CD4-positive, alpha-beta T cell treated with Interleukin-21 for 1 hour (primary cell): Measurements from ENCODE around the gene RANBP17.
"Not testable (repeated sequence)": the region's sequence is repeated elsewhere in the genome, so short reads cannot be mapped to it uniquely, and the experiment has no call there.

Source experiments
- DNase-seq: peaks from one replicate; pipeline ENCODE4 v3.0.0-alpha.2; 2020

RANBP17 gene

DNA sequence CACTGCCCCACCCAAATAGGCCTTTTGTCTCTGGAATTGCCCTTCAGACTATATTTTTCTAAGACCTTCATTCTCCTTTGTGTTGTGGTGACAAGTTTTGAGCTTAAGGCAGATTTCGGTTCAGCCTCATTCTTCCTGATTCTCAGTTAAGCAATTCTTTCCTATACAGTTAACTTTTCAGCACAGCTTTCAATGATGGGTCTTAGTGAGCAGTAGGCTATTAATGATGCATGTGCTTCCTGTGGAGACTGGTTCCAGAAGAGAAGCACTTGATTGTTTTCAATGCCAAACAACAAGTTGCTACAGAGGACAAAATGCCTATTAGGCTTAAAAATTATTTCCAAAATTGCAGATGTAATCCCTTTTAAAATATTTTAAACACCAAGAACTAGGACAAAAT lies 399.5 kb downstream of the RANBP17 start:
- no peak for DNase-seq

DNA sequence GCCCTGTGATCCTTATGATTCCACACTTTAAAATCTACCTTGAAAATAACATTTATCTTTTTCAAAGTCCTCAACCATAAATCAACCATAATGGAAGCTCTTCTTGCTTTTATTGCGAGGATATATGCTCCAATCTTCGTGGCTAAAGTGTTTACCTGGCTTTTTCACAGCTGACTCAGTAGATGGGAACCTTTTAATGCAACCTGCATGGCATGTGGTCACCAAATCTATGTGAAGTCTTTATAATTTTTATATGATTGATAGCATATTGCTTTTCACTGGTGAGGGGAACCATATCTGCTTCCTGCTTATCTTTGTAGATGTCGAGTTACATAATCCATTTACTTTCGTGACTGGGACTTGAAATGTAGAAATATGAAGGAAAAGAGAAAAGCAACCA lies 400.1 kb downstream of the RANBP17 start:
- no peak for DNase-seq

DNA sequence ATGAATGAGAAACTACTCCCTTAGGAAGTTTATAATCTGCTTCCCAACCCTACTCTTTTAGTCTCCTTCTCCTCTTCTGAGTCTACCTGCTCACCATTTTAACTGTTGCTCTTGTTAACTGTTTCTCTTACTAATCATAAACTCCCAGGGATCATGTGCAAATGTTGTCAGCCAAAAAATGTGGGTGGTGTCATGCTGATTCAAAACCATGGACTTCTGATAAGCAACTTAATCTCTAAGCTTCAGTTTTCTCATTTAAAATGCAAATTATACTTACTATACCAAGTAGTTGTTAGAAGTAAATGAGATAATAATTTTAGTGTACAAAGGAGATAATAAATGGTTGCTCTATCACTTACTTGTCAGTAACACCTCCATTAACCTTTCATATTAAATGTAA lies 401.4 kb downstream of the RANBP17 start:
- no peak for DNase-seq

DNA sequence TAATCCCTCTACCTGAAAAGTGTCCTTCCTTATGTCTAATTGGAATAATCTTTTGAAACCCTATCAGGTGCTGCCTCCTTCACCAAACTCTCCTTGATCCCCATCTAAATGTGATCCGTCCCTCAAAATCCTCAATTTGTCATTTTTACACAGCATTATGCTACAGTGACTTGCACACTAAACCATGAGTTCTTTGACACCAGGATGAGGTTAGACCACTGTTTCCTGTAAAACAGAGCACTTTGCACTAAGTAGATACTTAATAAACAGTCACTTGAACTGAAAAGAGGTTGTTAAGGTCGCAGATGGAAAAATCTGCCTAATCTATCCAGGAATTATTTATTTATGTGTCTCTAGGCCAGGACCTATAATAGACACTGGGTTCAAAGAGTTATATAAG lies 403.0 kb downstream of the RANBP17 start:
- DNase-seq: peak; percentile 12

DNA sequence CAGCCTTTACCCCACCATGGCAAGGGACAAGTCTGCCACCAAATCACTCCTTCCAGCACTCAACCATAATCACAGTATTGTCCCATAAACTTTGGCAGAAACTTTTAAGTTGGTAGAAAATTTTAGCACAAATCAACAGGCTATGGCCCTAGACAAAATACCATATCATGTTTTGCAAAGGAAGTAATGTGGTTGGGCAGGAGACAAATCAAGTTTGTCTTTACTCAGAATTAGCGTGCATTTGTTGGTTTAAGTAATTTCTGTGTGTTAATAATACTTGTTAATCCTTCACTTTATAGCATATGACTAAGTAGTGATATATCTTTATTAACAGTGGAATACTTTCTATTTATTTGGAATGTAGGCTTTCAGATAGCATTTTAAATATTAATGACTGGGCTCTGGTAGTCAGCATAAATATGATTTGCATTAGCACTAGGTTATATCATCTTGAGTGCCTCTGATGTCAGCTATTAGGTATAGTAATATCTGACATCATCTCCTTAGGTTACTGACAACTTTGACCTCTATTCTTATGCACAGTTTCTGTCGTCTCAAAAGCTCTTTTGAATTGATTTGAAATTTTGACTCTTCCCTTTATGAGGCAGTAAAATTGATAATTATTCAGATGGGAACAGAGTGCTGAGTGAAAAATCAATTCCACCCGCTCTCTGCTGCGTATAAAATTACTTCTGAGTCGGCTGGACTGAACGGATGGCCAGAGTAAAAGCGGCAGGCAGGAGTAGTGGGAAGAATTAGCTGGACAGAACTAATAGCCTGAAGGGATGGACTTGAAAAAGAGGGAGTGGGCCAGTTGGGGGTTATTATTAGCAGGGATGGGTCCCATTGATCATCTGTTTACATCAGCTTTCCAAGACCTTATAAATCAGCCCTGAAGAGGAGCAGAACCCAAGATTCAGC lies 407.1 kb downstream of the RANBP17 start:
- no peak for DNase-seq

DNA sequence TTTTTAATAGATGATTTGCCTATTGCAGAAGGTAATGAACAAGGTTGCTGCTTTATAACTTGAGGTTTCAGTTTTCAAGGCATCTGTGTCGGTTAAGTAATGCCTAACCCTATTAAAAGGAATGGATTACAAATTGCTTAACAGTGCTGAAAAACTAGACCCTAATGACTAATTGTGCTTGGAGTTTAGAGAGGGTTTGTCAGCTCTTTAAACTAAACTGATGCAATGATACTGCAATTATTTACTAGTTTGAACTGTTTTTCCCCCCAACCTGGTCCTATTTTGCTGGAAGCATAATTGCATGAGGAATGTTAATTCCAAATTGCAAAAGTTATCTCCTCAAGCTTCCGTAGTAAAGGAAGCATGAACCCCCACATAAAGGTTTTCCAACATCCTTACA lies 407.9 kb downstream of the RANBP17 start:
- no peak for DNase-seq

DNA sequence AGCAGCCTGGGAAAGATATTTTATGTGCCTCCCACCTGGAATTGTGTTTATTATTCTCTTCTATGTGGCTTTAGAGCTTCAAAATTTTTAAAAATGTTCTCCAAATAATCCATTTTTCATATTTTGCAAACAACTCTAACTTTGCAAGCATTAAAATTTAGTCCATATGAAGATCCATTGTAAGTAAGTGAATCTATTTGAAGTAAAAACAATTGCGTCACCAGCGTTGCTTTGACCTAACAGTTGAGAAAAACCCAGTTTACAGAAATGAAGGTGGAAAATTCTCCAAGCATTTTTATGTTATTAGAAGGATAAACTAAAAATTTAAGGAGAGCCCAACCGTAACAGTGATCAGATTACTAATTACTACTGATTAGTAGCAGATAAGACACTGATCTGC lies 408.3 kb downstream of the RANBP17 start:
- no peak for DNase-seq

DNA sequence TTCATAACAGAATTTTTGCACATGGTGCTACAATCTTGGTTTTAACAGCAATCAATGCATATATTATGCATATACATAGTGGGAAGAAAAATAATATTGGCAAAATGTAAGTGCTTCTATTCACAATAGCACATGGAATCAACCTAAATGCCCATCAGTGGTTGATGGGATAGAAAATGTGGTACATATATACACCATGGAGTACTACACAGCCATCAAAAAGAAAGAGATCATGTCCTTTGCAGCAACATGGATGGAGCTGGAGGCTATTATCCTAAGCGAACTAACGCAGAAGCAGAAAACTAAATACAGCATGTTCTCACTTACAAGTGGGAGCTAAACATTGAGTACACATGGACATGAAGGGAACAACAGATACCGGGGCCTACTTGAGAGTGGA lies 410.0 kb downstream of the RANBP17 start:
- DNase-seq: no peak

DNA sequence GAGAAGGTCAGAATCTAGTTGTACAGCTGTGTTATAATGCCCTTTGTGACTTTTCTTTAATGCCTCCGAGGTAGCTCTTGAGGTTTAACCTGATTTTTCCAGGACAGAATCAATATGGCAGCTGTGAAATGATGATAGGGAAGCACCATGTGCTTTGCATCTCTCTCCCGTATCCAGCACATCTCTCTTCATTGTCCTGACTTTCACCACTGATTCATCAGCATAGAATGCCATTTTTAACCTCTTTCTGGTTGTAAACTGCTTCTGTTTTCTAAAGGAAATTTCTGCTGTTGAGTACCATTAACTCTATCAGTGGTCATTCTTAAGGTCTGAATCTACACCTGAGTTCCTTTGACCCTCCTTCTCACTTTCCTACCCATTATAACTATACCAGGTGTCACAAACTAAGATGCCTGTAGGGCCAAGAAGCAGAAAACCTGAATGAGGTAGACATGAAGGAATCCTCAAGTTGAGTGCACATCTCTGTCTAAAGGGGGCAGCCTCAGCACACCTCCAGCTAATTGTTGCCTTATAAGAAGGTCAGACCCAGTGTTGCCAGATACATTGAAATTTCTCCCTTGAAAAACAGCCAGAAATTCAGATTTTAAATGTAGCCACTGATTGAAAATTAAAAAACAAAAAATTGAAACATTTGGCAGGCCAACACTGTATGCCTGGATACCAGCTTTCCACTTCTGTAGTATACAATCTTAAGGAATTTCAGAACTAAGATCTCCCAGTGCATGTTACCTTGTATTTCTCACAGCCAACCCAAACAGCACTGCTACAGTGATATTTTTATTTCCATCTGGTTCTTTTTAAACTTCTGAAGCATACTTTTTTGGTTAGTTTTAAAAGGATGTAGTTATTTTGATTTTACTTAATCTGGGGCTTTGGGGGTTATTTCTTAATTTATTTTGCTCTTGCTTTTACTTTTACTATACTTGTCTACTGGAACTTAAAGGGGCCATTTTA lies 411.5 kb downstream of the RANBP17 start:
- DNase-seq: peak; percentile 6

DNA sequence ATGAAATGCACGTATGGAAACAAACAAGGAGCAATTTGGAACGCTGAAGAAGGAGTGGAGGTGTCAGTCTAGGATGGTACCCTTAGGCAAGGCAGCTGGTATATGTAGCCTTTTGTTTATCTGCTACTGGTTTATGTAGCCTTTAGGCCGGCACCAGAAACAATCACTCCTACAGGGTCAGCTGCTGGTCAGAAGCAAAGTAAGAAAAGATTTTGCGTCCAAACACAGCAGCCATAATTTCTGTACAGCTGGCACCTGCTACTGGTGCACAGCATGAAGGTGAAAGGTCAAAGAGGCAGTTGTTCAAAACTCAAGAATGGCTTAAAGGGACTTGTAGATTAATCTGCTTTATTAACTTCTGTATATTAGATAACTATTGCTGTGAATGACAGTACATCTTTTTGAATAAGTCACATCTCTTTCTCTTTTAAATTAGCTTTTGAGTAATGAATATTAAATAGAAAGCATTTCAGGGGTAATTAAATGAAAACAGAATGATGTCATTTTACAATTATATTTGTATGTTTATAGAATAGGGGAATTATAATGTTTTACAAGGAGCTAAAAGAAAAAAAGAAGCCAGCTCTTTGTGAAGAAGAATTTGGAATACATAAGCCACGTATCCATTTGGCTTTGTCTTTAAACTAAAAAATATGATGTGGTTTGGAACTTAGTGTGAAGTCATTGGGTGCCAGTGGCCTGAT lies 414.2 kb downstream of the RANBP17 start:
- no peak for DNase-seq

DNA sequence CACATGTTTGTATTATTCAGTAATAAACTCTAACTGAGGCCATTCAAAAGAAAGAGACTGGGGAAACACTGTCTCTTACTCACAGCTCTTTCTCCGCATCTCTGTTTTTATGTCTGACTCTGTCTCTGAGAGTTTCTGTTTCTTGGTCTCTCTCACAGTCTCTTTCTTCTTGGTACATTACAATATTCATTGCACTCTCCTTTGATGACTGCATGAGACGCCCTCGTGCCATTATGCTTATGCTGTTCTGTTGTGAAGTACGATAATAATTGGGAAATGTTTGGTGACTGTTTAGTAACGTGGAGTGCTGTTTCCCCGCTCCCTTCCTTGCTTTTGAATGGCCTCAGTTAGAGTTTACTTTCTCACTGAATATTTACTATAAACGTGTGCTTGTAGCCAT lies 421.9 kb downstream of the RANBP17 start:
- DNase-seq: no peak

DNA sequence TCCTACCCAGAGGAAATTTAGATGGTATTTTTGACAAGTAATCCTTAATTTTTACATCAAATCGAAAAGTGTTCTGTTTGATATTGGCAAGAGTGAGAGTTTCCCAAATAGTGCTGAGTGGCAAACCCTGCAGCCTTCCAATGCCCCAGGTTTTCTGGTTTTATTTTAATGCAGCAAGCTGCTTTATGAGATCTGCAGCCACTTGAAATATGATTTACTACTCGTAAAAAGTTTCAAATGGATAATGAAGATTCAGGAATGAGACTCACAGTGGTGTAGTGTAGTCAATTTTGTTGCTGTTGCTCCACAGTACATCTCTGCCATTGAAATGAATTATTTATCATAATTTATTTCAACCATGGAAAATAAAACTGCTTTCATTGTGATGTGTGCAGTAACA lies 423.6 kb downstream of the RANBP17 start:
- no peak for DNase-seq

DNA sequence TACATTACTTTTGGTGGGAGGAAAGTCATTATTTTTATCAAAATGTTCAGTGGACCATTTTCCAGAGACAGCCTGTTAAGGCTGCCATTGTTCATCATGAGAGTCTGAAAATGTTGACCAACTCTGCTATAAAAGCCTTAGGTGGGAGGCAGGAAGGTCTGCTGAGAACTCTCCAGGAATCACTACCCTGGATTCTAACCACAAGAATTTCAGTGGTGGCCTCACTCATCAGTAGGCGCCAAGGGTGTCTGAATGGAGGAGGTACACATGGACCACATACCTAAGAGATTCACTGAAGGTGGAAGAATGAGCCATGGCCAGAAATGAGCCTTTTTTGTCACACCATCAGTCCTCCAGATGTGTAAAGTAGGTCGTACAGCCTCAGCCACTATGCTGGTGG lies 426.2 kb downstream of the RANBP17 start:
- no peak for DNase-seq

DNA sequence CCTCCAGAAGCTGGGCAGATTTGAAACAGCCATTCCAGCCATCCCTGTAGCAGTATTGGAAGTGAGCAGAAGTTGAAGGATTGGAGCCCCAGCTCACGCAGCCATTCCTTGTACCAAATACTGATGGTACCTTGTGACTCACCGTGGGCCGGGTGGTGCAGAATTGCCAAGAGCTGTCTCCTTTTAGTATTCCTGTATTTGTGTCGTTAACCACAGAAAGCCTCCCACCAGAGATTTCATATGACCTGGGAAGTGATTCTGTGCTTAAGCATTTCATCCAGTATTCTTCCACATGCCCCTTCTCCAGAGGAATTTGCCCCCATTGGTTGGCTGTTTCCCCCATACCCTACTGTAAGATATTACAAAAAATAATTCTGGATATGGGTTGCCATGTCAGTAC lies 429.6 kb downstream of the RANBP17 start:
- no peak for DNase-seq

DNA sequence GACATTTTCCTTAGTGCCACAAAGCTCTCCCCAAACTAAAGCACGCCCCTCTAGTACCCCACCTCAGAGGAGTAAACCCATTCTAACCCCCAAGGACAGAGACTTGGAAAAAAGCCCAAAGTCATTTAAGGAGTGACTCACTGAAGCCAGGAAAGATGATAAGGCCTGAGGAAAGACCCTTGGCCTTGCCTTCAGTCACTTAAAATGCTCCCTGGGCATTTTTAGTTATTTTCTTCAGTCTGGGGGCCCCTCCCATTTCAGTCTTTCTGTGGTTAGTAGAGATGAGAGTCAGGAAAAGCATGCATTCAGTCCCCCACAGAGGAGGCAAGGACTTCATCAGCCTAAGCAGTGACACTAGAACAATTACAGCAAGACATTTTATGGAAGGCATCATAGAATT lies 433.5 kb downstream of the RANBP17 start:
- DNase-seq: no peak

DNA sequence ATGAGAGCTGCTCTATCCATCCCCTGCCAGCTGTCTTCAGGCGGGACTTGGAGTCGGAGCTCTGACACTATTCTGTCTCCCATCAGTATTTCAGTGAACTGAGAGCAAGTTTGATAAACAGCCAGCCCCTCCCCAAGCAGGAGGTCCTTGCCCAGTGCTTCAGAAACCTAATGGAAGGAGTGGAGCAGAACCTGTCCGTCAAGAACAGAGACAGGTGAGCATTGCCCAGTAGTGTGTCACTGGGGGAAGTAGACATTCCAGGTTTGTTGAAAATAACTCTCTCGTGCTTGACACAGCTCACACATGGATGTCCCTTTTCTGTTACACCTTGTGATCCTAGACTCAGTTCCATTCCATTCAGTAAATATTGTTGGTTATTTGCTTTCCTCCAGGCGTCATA lies 434.0 kb downstream of the RANBP17 start:
- DNase-seq: no peak

DNA sequence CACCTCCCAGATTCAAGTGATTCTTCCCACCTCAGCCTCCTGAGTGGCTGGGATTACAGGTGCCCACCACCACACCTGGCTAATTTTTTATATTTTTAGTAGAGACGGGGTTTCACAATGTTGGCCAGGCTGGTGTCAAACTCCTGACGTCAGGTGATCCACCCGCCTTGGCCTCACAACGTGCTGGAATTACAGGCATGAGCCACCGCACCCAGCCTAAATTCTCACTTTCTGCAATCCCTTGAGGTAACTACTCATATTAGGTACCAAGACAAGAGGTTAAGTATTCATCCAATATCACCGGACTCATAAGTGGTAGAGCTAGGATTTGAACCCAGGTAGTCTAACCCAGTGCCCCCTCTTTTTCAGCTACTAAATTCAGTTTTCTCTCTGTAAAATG lies 436.1 kb downstream of the RANBP17 start:
- DNase-seq: not testable (repeated sequence)

DNA sequence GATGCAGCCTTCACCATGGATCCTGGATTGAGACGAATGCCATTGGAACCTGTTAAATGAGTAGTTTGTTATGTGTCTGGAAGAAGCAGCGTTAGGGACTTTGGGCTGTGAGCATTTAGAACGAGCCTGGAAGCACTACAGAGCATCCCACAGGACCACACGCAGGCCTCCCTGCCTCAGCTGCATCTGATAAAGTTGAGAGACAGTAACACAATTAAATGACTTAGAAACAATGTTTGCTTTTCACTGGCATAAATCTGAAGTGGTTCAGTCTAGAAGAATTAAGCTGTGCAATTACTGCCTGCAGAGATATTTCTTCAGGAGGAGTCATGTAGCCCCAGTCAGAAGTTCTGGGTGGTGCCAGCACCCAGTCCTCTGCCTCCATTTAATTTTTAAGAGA lies 437.4 kb downstream of the RANBP17 start:
- DNase-seq: no peak

DNA sequence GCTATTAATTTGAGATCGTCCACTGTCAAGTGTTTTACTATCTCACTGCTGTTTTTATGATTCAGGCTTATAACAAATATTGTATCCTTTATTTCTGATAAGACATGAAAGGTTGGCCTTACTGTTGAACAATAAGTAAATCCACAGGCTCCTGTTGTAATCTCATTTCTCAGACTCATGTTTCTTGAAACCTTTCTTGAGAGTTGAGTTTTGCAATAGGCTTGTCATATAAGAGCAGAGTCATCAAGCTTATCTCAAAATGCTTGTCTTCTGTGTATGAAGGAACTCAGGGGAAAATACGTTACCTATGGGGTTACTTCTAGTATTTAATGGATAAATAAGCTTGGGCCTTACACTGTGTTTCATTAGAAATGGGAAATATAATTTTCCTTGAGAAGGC lies 438.0 kb downstream of the RANBP17 start:
- no peak for DNase-seq

DNA sequence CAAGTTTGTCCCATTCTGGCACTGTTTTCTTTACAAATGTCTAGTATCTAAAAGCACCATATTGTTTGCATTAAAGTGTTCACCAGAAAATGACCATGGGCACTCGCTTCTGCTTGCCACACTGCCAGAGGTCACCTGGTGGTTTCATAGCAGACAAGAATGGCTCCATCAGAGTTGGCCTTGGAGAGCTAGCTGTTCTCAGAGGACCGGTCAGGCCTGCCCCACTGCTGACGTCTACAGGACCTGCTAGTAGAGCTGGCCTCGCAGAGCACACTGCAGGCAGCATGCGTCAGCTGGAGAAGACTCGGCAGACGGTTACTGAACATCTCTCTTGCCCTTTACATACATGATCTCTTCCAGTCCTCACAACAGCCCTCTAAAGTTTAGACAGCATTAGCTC lies 438.5 kb downstream of the RANBP17 start:
- DNase-seq: no peak

DNA sequence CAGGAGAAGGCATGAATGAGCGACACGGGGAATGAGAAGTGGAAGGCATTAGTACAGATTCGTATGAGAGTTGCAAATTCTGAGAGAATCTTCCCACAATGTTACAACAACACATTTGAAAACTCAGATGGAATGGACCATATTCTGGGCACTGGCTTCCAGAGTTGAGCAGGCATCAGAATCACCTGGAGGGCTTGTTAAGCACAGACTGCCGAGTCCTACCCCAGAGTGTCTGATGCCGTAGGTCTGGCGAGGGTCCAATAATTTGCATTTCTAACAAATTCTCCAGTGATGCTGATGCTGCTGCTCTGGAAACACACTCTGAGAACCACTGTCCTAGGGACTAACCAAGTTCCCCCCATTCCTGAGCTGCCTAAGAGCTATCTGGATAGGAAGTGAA lies 444.3 kb downstream of the RANBP17 start:
- no peak for DNase-seq

DNA sequence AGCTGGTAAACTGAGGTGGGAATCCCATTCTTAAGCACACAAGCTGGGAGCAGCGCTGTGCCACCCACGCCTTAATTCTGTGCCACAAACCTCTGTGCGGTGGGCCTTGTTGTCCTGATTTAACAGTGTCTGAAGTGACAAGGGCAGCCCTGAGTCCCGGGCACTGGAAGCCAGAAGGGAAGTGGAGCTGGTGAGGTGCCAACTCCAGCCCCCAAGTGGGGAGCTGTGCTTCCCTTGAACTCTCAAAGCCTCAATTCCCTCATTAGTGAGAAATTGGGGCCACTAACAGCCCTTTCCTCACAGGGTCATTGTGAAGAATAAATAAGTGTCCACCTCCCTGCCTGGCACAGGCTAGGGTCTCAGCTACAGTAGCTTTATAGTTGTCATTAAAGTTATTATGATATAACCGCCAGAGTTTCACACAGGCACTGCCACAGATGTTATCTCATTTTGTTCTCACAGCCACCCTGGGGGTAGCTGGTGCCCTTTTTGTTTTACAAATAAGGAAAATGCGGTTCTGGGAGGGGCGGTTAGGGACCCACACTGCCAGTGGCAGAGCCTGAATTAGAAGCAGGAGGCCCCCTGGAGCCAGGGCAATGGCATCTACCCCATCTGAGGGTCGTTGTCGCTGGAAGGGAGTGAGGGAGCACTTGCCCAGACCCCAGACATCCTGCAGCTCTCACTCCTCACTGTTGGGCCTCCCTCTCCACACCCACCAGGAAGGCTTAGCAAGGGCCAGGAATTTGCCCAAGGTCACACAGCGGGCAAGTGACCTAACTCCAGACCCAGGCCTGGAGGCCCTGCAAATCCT lies 445.2 kb downstream of the RANBP17 start:
- DNase-seq: no peak
